Measurements from ENCODE around the gene SPTBN1.

The SPTBN1 gene

GRCh38 chr2:54598347-54599325, 142.5 kb downstream of the SPTBN1 start:
- H3K4me1 Mint-ChIP-seq (ENCODE audit: low read depth) = peaks cover 86% of the 10 kb centered on the region
- peak overlapping the region; percentile 83 for H3K27ac Mint-ChIP-seq
- peaks cover 44% of the 10 kb centered on the region for H3K36me3 Mint-ChIP-seq (ENCODE audit: low read depth)
- no peaks in the 10 kb centered on the region for H3K9me3 Mint-ChIP-seq
- peak overlapping the region; percentile 68 for H3K4me3 Mint-ChIP-seq
- no peaks in the 10 kb centered on the region for H3K27me3 Mint-ChIP-seq (ENCODE audit: low read depth)

GRCh38 chr2:54599326-54599710, 143.2 kb downstream of the SPTBN1 start:
- no peaks in the 10 kb centered on the region for H3K27me3 Mint-ChIP-seq (ENCODE audit: low read depth)
- H3K9me3 Mint-ChIP-seq = no peaks in the 10 kb centered on the region
- H3K36me3 Mint-ChIP-seq (ENCODE audit: low read depth) = peaks cover 44% of the 10 kb centered on the region
- no peak overlapping the region for H3K4me3 Mint-ChIP-seq
- peak overlapping the region; percentile 83 for H3K27ac Mint-ChIP-seq
- peaks cover 89% of the 10 kb centered on the region for H3K4me1 Mint-ChIP-seq (ENCODE audit: low read depth)

- Mint-ChIP-seq H3K4me3 (peak overlapping the region; percentile 27), H3K27ac (peak overlapping the region; percentile 83), H3K4me1 (ENCODE audit: low read depth) (peaks cover 94% of the 10 kb centered on the region), H3K36me3 (ENCODE audit: low read depth) (peaks cover 44% of the 10 kb centered on the region), H3K27me3 (ENCODE audit: low read depth) (no peaks in the 10 kb centered on the region), H3K9me3 (no peaks in the 10 kb centered on the region)
Observed at GRCh38 chr2:54599914-54600313, 143.8 kb downstream of the SPTBN1 start.

- no peaks in the 10 kb centered on the region for H3K27me3 Mint-ChIP-seq (ENCODE audit: low read depth)
- H3K4me1 Mint-ChIP-seq (ENCODE audit: low read depth) = peaks cover 94% of the 10 kb centered on the region
- H3K9me3 Mint-ChIP-seq = no peaks in the 10 kb centered on the region
- peak overlapping the region; percentile 18 for H3K4me3 Mint-ChIP-seq
- peaks cover 36% of the 10 kb centered on the region for H3K36me3 Mint-ChIP-seq (ENCODE audit: low read depth)
- H3K27ac Mint-ChIP-seq = peak overlapping the region; percentile 62
Observed at GRCh38 chr2:54601339-54601738, 145.2 kb downstream of the SPTBN1 start.

GRCh38 chr2:54602736-54603322, 146.7 kb downstream of the SPTBN1 start:
- Mint-ChIP-seq H3K4me1 (ENCODE audit: low read depth) (peaks cover 88% of the 10 kb centered on the region), H3K27me3 (ENCODE audit: low read depth) (no peaks in the 10 kb centered on the region), H3K9me3 (no peaks in the 10 kb centered on the region), H3K36me3 (ENCODE audit: low read depth) (peaks cover 38% of the 10 kb centered on the region), H3K4me3 (peak overlapping the region; percentile 1), H3K27ac (peak overlapping the region; percentile 62)

- Mint-ChIP-seq H3K4me1 (ENCODE audit: low read depth) (peaks cover 85% of the 10 kb centered on the region), H3K9me3 (no peaks in the 10 kb centered on the region), H3K36me3 (ENCODE audit: low read depth) (peaks cover 34% of the 10 kb centered on the region), H3K27me3 (ENCODE audit: low read depth) (no peaks in the 10 kb centered on the region), H3K4me3 (peak overlapping the region; percentile 18), H3K27ac (peak overlapping the region; percentile 62)
Observed at GRCh38 chr2:54603357-54603756, 147.2 kb downstream of the SPTBN1 start.

GRCh38 chr2:54603796-54604195, 147.7 kb downstream of the SPTBN1 start:
- Mint-ChIP-seq H3K4me1 (ENCODE audit: low read depth) (peaks cover 85% of the 10 kb centered on the region), H3K4me3 (peak overlapping the region; percentile 4), H3K36me3 (ENCODE audit: low read depth) (peaks cover 30% of the 10 kb centered on the region), H3K9me3 (no peaks in the 10 kb centered on the region), H3K27me3 (ENCODE audit: low read depth) (no peaks in the 10 kb centered on the region), H3K27ac (peak overlapping the region; percentile 62)

- H3K4me3 Mint-ChIP-seq = peak overlapping the region; percentile 54
- peaks cover 24% of the 10 kb centered on the region for H3K36me3 Mint-ChIP-seq (ENCODE audit: low read depth)
- no peaks in the 10 kb centered on the region for H3K9me3 Mint-ChIP-seq
- H3K27ac Mint-ChIP-seq = peak overlapping the region; percentile 69
- H3K27me3 Mint-ChIP-seq (ENCODE audit: low read depth) = no peaks in the 10 kb centered on the region
- H3K4me1 Mint-ChIP-seq (ENCODE audit: low read depth) = peaks cover 85% of the 10 kb centered on the region
Observed at GRCh38 chr2:54604871-54605270, 148.7 kb downstream of the SPTBN1 start.

GRCh38 chr2:54605836-54606235, 149.7 kb downstream of the SPTBN1 start:
- Mint-ChIP-seq H3K27me3 (ENCODE audit: low read depth) (no peaks in the 10 kb centered on the region), H3K9me3 (no peaks in the 10 kb centered on the region), H3K27ac (peak overlapping the region; percentile 69), H3K4me3 (peak overlapping the region; percentile 36), H3K36me3 (ENCODE audit: low read depth) (peaks cover 20% of the 10 kb centered on the region), H3K4me1 (ENCODE audit: low read depth) (peaks cover 80% of the 10 kb centered on the region)

GRCh38 chr2:54606393-54606958, 150.3 kb downstream of the SPTBN1 start:
- Mint-ChIP-seq H3K4me3 (peak overlapping the region; percentile 36), H3K27me3 (ENCODE audit: low read depth) (no peaks in the 10 kb centered on the region), H3K9me3 (no peaks in the 10 kb centered on the region), H3K36me3 (ENCODE audit: low read depth) (peaks cover 20% of the 10 kb centered on the region), H3K27ac (peak overlapping the region; percentile 41), H3K4me1 (ENCODE audit: low read depth) (peaks cover 74% of the 10 kb centered on the region)

GRCh38 chr2:54608224-54608623, 152.1 kb downstream of the SPTBN1 start:
- peaks cover 24% of the 10 kb centered on the region for H3K36me3 Mint-ChIP-seq (ENCODE audit: low read depth)
- H3K9me3 Mint-ChIP-seq = no peaks in the 10 kb centered on the region
- H3K27ac Mint-ChIP-seq = no peak overlapping the region
- no peak overlapping the region for H3K4me3 Mint-ChIP-seq
- H3K27me3 Mint-ChIP-seq (ENCODE audit: low read depth) = no peaks in the 10 kb centered on the region
- H3K4me1 Mint-ChIP-seq (ENCODE audit: low read depth) = peaks cover 66% of the 10 kb centered on the region

- Mint-ChIP-seq H3K36me3 (ENCODE audit: low read depth) (peaks cover 28% of the 10 kb centered on the region), H3K4me3 (no peak overlapping the region), H3K27me3 (ENCODE audit: low read depth) (no peaks in the 10 kb centered on the region), H3K27ac (no peak overlapping the region), H3K4me1 (ENCODE audit: low read depth) (peaks cover 66% of the 10 kb centered on the region), H3K9me3 (no peaks in the 10 kb centered on the region)
Observed at GRCh38 chr2:54609241-54609640, 153.1 kb downstream of the SPTBN1 start.

- no peak overlapping the region for H3K27ac Mint-ChIP-seq
- peaks cover 28% of the 10 kb centered on the region for H3K36me3 Mint-ChIP-seq (ENCODE audit: low read depth)
- H3K27me3 Mint-ChIP-seq (ENCODE audit: low read depth) = no peaks in the 10 kb centered on the region
- peaks cover 62% of the 10 kb centered on the region for H3K4me1 Mint-ChIP-seq (ENCODE audit: low read depth)
- no peak overlapping the region for H3K4me3 Mint-ChIP-seq
- H3K9me3 Mint-ChIP-seq = no peaks in the 10 kb centered on the region
Observed at GRCh38 chr2:54609647-54610046, 153.5 kb downstream of the SPTBN1 start.

- Mint-ChIP-seq H3K27ac (no peak overlapping the region), H3K4me3 (no peak overlapping the region), H3K4me1 (ENCODE audit: low read depth) (peaks cover 52% of the 10 kb centered on the region), H3K27me3 (ENCODE audit: low read depth) (no peaks in the 10 kb centered on the region), H3K9me3 (no peaks in the 10 kb centered on the region), H3K36me3 (ENCODE audit: low read depth) (peaks cover 31% of the 10 kb centered on the region)
Observed at GRCh38 chr2:54610700-54611099, 154.6 kb downstream of the SPTBN1 start.

Measured in T-helper 1 cell treated with Interleukin-12 subunit alpha and Interleukin-12 subunit beta and Interleukin-4 antibody, amounts not matched to agents 30 μg/mL and 1 μg/mL, for 36 hours (primary cell).